ENCODE results near the gene BROX.
A peak's percentile ranks its signal among the peaks of the same experiment; 100 is the strongest.

Gene BROX

GRCh38 chr1:222749927-222750326, 37.6 kb downstream of the BROX start:
- no peak for TF ChIP-seq CTCF (conservative IDR thresholded peaks at IDR 0.05; ENCODE audit: low read depth, low read length)
- no peak for DNase-seq (ENCODE audit: low read depth)

GRCh38 chr1:222750651-222751050, 38.3 kb downstream of the BROX start:
- DNase-seq (ENCODE audit: low read depth): no peak
- no peak for TF ChIP-seq CTCF (conservative IDR thresholded peaks at IDR 0.05; ENCODE audit: low read depth, low read length)
- no peak overlapping the region for H3K4me3 ChIP-seq (ENCODE audit: low read length)

More at GRCh38 chr1:222749927-222750326, 37.6 kb downstream of the BROX start:
- no peak overlapping the region for H3K4me3 ChIP-seq (ENCODE audit: low read length)

GRCh38 chr1:222751255-222751654, 38.9 kb downstream of the BROX start:
- no peak for DNase-seq (ENCODE audit: low read depth)
- no peak for TF ChIP-seq CTCF (conservative IDR thresholded peaks at IDR 0.05; ENCODE audit: low read depth, low read length)
- no peak overlapping the region for H3K4me3 ChIP-seq (ENCODE audit: low read length)

- no peak for TF ChIP-seq CTCF (conservative IDR thresholded peaks at IDR 0.05; ENCODE audit: low read depth, low read length)
- H3K4me3 ChIP-seq (ENCODE audit: low read length): no peak overlapping the region
- DNase-seq (ENCODE audit: low read depth): peak; percentile 23
These were observed 42.2 kb downstream of the BROX start for GRCh38 chr1:222754366-222755139.

GRCh38 chr1:222757646-222758268, 45.4 kb downstream of the BROX start:
- DNase-seq (ENCODE audit: low read depth): no peak
- H3K4me3 ChIP-seq (ENCODE audit: low read length): no peak overlapping the region
- no peak for TF ChIP-seq CTCF (conservative IDR thresholded peaks at IDR 0.05; ENCODE audit: low read depth, low read length)

- DNase-seq (ENCODE audit: low read depth): no peak
- no peak overlapping the region for H3K4me3 ChIP-seq (ENCODE audit: low read length)
- TF ChIP-seq CTCF (conservative IDR thresholded peaks at IDR 0.05; ENCODE audit: low read depth, low read length): no peak
These were observed 47.2 kb downstream of the BROX start for GRCh38 chr1:222759451-222760035.

Data from retinal pigment epithelial cell (primary cell).